8988T (cell line): ENCODE measurements around the gene RNF43.

Source experiments
- DNase-seq: peaks from one replicate; pipeline ENCODE4 v3.0.0; 2011

The RNF43 gene

GRCh38 chr17:58381124-58382035, 36.0 kb downstream of the RNF43 start:
- no peak for DNase-seq

DNA sequence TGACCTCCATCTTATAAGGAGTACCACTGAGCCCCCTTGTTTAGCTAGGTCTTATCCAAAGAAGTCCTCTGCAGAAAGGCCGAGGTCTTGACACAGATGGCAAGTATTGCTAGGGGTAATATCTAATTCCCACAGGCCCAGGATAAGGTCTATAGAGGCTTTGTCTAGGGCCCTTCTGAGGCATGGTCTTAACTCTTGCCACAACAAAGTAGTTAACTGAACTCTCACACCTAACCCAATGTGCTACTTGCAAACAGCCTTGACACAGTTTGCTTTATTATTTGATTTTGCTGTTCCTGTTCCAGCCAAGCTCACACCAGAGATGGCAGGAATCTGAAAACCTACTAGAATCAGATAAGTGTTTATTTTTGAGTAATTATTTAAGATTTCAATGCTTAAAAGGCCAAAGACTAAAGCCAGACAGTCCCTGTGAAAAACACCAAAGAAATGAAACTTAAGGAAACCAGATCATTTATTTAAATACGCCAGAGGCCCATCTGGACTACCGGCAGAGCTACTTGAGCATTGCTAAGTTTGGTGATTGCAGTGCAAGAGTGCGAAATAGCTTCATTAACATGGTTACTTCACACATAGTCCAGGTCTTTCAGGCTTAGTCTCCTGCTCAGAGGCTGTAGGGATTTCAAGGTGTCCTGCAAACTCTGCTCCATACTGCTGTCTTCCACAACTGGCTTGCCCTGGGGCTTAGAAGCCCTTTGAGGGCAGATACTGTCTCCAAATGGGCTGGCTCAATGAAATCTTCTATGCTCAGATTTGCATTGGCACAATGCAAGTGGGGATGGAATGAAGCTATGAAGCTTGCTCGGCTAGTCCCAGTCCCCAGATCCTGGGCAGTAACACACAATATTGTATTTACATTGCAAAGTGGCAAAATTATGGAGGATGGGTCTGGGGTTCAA, 36.9 kb downstream of the RNF43 start:
- DNase-seq: no peak

DNA sequence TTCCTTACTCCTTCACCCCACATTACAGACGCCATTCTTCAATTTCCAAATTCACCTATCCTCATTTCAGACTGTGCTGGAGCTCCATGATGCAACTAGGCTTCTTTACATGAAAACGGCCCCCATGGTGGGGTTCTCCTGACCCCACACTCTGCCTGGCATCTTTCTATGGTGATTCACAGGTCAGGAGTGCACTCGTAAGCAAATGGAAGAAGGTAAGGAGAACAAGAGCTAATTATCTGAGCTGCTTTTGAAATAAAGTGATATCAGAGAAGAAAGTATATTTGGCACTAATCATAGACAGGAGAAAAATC, 37.9 kb downstream of the RNF43 start:
- no peak for DNase-seq

DNA sequence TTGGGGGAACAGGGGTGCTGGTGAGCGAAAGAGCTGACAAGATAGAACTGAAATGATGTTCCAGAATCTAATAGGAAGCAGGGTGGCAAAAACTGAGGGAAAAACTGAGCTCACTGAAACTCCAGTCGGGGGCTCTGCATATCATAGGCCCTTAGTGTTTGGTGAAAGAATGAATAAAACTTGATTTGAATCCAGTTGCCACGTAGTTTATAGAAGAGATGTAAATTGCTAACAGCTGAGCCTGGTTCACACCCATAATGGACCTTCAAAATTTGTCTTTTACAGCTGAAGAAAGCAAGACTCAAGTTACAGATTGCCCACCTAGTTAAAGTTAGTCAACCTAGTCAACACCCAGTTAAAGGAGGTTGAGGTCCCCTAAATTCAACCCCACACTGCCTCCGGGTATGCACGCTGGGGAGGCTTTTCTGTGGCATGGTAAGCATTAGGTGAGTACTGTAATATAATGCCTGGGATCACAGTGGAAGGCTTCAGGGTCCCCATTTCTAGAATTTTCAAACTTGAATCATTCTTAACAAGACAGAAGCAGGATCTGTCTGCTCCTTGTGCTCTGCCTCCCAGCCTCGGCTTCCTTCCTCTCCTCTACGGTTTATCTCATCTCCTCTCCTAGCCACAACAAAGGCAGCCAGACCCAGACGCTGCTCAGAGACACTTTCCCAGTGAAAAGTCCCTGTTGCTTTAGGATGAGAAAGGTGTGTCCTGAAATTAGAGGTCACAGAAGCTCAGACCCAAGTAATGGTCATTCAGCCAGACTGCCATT, 38.4 kb downstream of the RNF43 start:
- DNase-seq: no peak

GRCh38 chr17:58377661-58378060, 39.7 kb downstream of the RNF43 start:
- no peak for DNase-seq

GRCh38 chr17:58377093-58377601, 40.2 kb downstream of the RNF43 start:
- no peak for DNase-seq

- no peak for DNase-seq
Measured at GRCh38 chr17:58376472-58377000, 40.8 kb downstream of the RNF43 start.

- DNase-seq: no peak
Measured at GRCh38 chr17:58375811-58376210, 41.5 kb downstream of the RNF43 start.

DNA sequence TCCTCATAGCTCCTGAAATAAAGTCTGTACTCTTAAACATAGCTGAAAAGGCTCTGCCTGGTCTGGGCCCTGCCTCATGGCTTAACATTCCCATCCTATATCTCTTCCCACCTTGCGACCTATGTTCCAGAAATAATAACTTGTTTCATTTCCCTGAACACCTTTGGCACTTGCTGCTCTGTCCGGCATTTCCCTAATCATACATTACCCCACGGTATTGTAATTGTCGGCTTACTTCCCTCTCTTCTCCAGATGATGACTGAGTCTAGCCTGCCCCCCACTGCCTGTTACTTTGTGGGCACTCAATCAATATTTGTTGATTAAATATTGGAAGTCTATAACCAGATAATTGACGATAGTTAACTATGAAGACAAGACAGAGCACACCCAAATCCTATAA, 42.1 kb downstream of the RNF43 start:
- DNase-seq: no peak

- DNase-seq: no peak
Measured at GRCh38 chr17:58373923-58374322, 43.4 kb downstream of the RNF43 start.

GRCh38 chr17:58373003-58373402, 44.3 kb downstream of the RNF43 start:
- DNase-seq: no peak

- no peak for DNase-seq
Measured at GRCh38 chr17:58371300-58371950, 45.9 kb downstream of the RNF43 start.

DNA sequence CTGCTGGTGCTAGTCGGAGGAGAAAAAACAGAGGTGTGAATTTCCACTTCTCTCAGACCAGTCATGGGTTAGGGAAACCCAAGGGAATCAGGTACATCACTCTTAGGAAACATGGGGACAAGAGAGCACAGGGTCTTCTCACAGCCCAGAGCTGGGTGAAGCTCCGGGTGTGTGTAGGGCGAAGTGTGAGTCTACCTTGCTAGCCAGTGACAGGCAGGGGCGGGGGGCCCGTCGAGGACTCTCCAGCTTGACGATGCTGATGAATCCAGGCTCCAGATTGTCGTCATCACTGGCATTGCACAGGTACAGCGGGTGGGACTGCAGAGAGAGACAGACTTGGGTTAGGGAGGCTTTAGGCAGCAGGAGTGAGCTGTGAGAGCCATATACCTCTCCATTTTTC, 46.6 kb downstream of the RNF43 start:
- no peak for DNase-seq

DNA sequence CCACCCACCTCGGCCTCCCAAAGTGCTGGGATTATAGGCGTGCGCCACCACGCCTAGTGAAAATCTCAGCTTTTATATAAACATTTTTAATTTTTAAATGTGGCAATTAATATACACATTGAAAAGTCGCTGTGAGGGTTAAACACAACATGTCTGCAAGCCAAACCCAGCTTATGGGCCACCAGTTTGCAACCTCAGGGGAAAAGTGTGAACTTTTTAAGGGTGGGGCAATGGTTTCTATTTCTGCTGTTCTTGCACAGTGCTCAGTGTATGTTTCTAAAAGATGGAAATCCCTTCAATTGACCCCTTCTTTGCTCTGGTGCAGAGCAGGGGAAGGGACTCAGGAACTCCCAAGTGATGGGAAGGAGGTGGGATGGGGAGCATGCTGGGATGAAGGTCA, 47.0 kb downstream of the RNF43 start:
- DNase-seq: no peak

- DNase-seq: no peak
Measured at GRCh38 chr17:58369214-58370031, 47.9 kb downstream of the RNF43 start.

DNA sequence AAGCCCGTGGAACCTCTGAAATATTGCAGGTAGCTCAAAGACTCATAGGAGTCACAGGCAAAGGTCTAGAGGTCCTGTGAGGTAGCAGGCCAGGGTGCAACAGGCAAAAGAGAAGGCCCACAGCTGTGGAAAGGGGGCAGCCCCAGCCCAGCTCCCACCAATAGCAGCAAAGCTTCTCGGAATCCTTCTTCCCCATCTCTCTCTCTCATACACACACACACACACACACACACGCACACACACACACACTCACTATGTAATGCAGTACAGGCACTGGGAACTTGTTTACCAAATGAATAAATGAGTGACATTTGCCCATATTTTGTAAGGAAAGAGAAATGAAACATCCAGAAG, 48.5 kb downstream of the RNF43 start:
- DNase-seq: no peak
